Raji (cell line): ENCODE data around the gene SPTBN4.

ENCODE experiments used
- POLR2A ChIP-seq: IDR thresholded peaks from 2 replicates; pipeline ENCODE4 v1.6.1; 2011; ENCODE audit warnings: low read depth, low read length, control low read depth; ENCODE audit not compliant: insufficient read depth

The SPTBN4 gene

GRCh38 chr19:40486017-40486416 is 19.2 kb downstream of the SPTBN4 start:
- no peak for TF ChIP-seq POLR2A

- TF ChIP-seq POLR2A, result no peak
Observed at GRCh38 chr19:40489882-40490230, 23.1 kb downstream of the SPTBN4 start.

- TF ChIP-seq POLR2A, result no peak
Observed at GRCh38 chr19:40492274-40492673, 25.5 kb downstream of the SPTBN4 start.

GRCh38 chr19:40493778-40494177 is 27.0 kb downstream of the SPTBN4 start:
- TF ChIP-seq POLR2A, result no peak

GRCh38 chr19:40494191-40494838 is 27.5 kb downstream of the SPTBN4 start:
- TF ChIP-seq POLR2A, result no peak

GRCh38 chr19:40497214-40497613 is 30.4 kb downstream of the SPTBN4 start:
- no peak for TF ChIP-seq POLR2A

GRCh38 chr19:40499320-40499719 is 32.5 kb downstream of the SPTBN4 start:
- no peak for TF ChIP-seq POLR2A

- TF ChIP-seq POLR2A, result no peak
Observed at GRCh38 chr19:40501599-40501998, 34.8 kb downstream of the SPTBN4 start.

GRCh38 chr19:40502081-40502480 is 35.3 kb downstream of the SPTBN4 start:
- no peak for TF ChIP-seq POLR2A

GRCh38 chr19:40502647-40503319 is 36.0 kb downstream of the SPTBN4 start:
- TF ChIP-seq POLR2A, result no peak

GRCh38 chr19:40503320-40503695 is 36.5 kb downstream of the SPTBN4 start:
- no peak for TF ChIP-seq POLR2A

GRCh38 chr19:40506099-40506498 is 39.3 kb downstream of the SPTBN4 start:
- TF ChIP-seq POLR2A, result no peak

GRCh38 chr19:40507892-40508291 is 41.1 kb downstream of the SPTBN4 start:
- no peak for TF ChIP-seq POLR2A

- TF ChIP-seq POLR2A, result no peak
Observed at GRCh38 chr19:40508739-40509260, 42.0 kb downstream of the SPTBN4 start.

- TF ChIP-seq POLR2A, result no peak
Observed at GRCh38 chr19:40510526-40511115, 43.8 kb downstream of the SPTBN4 start.

GRCh38 chr19:40511487-40511886 is 44.7 kb downstream of the SPTBN4 start:
- no peak for TF ChIP-seq POLR2A
